Neural cell (in vitro differentiated cells): ENCODE results near the gene ACTG1. TPM values are rescaled to one million over a fixed set of nuclear protein-coding genes. Genes with fewer than 3 reads are reported as not detected.

ENCODE experiments used
- H2AFZ ChIP-seq: fragments of 200-600, 300-800 bp; sonication (generic), shearing (Covaris generic); 2 replicates; pipeline ENCODE4 v1.6.0; 2014; ENCODE audit warnings: low read depth, mild to moderate bottlenecking, antibody characterized with exemption, low read length, moderate library complexity
- H3F3A ChIP-seq: fragments of 200-600 bp; shearing (Covaris generic); 2 replicates; pipeline ENCODE4 v1.6.1; 2016; ENCODE audit warnings: mild to moderate bottlenecking, moderate library complexity, mixed read lengths, antibody characterized with exemption, low read length; ENCODE audit not compliant: insufficient read depth, poor library complexity, severe bottlenecking
- H3K27ac ChIP-seq: fragments of 200-600, 300-800 bp; sonication (generic), shearing (Covaris generic); 2 replicates; pipeline ENCODE4 v1.5.1; 2014; ENCODE audit warnings: mild to moderate bottlenecking, low read length, moderate library complexity
- H3K27me3 ChIP-seq: fragments of 300-800, 200-600 bp; sonication (generic), shearing (Covaris generic); 2 replicates; pipeline ENCODE4 v1.6.0; 2014; ENCODE audit warnings: mild to moderate bottlenecking, low read depth, low read length, moderate library complexity; ENCODE audit not compliant: insufficient read depth
- H3K36me3 ChIP-seq: fragments of 300-800, 200-600 bp; sonication (generic), shearing (Covaris generic); 2 replicates; pipeline ENCODE4 v1.5.1; 2014; ENCODE audit warnings: mild to moderate bottlenecking, antibody characterized with exemption, low read length, moderate library complexity; ENCODE audit not compliant: insufficient read depth
- H3K4me2 ChIP-seq: fragments of 300-800, 200-600 bp; sonication (generic), shearing (Covaris generic); 2 replicates; pipeline ENCODE4 v1.6.0; 2014; ENCODE audit warnings: mild to moderate bottlenecking, low read length
- H3K4me3 ChIP-seq: fragments of 300-800, 200-600 bp; sonication (generic), shearing (Covaris generic); 2 replicates; pipeline ENCODE4 v1.5.1; 2014; ENCODE audit warnings: mild to moderate bottlenecking, low read length, moderate library complexity
- H3K79me2 ChIP-seq: fragments of 200-600 bp; shearing (Covaris generic); replicated peaks from 2 replicates; pipeline ENCODE4 v1.6.0; 2014; ENCODE audit warnings: mild to moderate bottlenecking, low read length, moderate library complexity; ENCODE audit not compliant: insufficient read depth
- H3K9ac ChIP-seq: fragments of 300-800, 200-600 bp; sonication (generic), shearing (Covaris generic); 2 replicates; pipeline ENCODE4 v1.6.1; 2016; ENCODE audit warnings: mild to moderate bottlenecking, low read length, mixed read lengths
- H3K9me2 ChIP-seq: fragments of 200-600 bp; shearing (Covaris generic); 2 replicates; pipeline ENCODE4 v1.6.1; 2016; ENCODE audit warnings: mild to moderate bottlenecking, low read length, mixed read lengths; ENCODE audit not compliant: insufficient read depth
- H3K9me3 ChIP-seq: fragments of 200-600, 300-800 bp; sonication (generic), shearing (Covaris generic); 2 replicates; pipeline ENCODE4 v1.6.1; 2016; ENCODE audit warnings: mild to moderate bottlenecking, mixed run types, low read length, moderate library complexity, mixed read lengths
- H4K20me1 ChIP-seq: fragments of 200-600 bp; shearing (Covaris generic); 2 replicates; pipeline ENCODE4 v1.6.1; 2016; ENCODE audit warnings: mild to moderate bottlenecking, mixed run types; ENCODE audit not compliant: insufficient read depth
- CTCF ChIP-seq: fragments of 450-650 bp; IDR thresholded peaks from 2 replicates; pipeline ENCODE4 v1.5.1; 2014; ENCODE audit warnings: antibody characterized with exemption, mild to moderate bottlenecking, moderate library complexity; ENCODE audit not compliant: poor library complexity, severe bottlenecking
- EP300 ChIP-seq: fragments of 450-650 bp; conservative IDR thresholded peaks from 2 replicates; pipeline ENCODE4 v1.6.1; 2014; ENCODE audit warnings: antibody characterized with exemption, mild to moderate bottlenecking, moderate library complexity; ENCODE audit not compliant: poor library complexity, severe bottlenecking
- EZH2 ChIP-seq: fragments of 200-600, 300-800 bp; shearing (Covaris generic), sonication (generic); IDR thresholded peaks from 2 replicates; pipeline ENCODE4 v1.6.1; 2014; ENCODE audit warnings: antibody characterized with exemption, low read length, borderline replicate concordance, mild to moderate bottlenecking; ENCODE audit not compliant: insufficient read depth, poor library complexity, severe bottlenecking
- MXI1 ChIP-seq: fragments of 450-650 bp; conservative IDR thresholded peaks from 2 replicates; pipeline ENCODE4 v1.6.1; 2014; ENCODE audit warnings: antibody characterized with exemption, mild to moderate bottlenecking; ENCODE audit not compliant: poor library complexity, severe bottlenecking
- POLR2AphosphoS5 ChIP-seq: IDR thresholded peaks from 2 replicates; pipeline ENCODE4 v1.6.1; 2012
- RAD21 ChIP-seq: fragments of 450-650 bp; conservative IDR thresholded peaks from 2 replicates; pipeline ENCODE4 v1.6.1; 2014; ENCODE audit warnings: antibody characterized with exemption, mild to moderate bottlenecking, moderate library complexity
- REST ChIP-seq: IDR thresholded peaks from 2 replicates; pipeline ENCODE4 v1.6.1; 2012; ENCODE audit warnings: borderline replicate concordance
- SMC3 ChIP-seq: fragments of 450-650 bp; conservative IDR thresholded peaks from 2 replicates; pipeline ENCODE4 v1.6.1; 2014; ENCODE audit warnings: antibody characterized with exemption, mild to moderate bottlenecking, moderate library complexity; ENCODE audit not compliant: poor library complexity
- TAF1 ChIP-seq: IDR thresholded peaks from 2 replicates; pipeline ENCODE4 v1.6.1; 2012; ENCODE audit warnings: low read depth
- polyA plus RNA-seq: library from polyadenylated mRNA; depleted of rRNA; stranded (reverse); fragments of >200 nt; gene quantifications from 2 replicates; pipeline ENCODE4 v1.2.3, GENCODE V29; 2014

ACTG1 gene
- polyA plus RNA-seq, 1 donor from 2014 or later: 9,187 TPM

GRCh38 chr17:81526662-81527571, 14.3 kb upstream of the ACTG1 start:
- Histone ChIP-seq H3K27me3 (no peaks in the 10 kb centered on the region), H3K9me2 (no peaks in the 10 kb centered on the region), H3K36me3 (no peaks in the 10 kb centered on the region), H3K79me2 (no peaks in the 10 kb centered on the region), H3K9me3 (no peaks in the 10 kb centered on the region), H3K9ac (no peak overlapping the region), H3F3A (no peaks in the 10 kb centered on the region), H3K27ac (no peak overlapping the region), H4K20me1 (no peaks in the 10 kb centered on the region), H3K4me3 (no peak overlapping the region), H3K4me2 (no peak overlapping the region), H2AFZ (no peak overlapping the region)
- TF ChIP-seq TAF1: no peak
- no peak for TF ChIP-seq EZH2
- TF ChIP-seq REST: no peak
- TF ChIP-seq POLR2AphosphoS5: no peak
- no peak for TF ChIP-seq EP300
- no peak for TF ChIP-seq SMC3

- H3K4me2 ChIP-seq: no peak overlapping the region
- H3K36me3 ChIP-seq: no peaks in the 10 kb centered on the region
- peaks cover 12% of the 10 kb centered on the region for H3K27me3 ChIP-seq
- H3K4me3 ChIP-seq: no peak overlapping the region
- no peak overlapping the region for H2AFZ ChIP-seq
- no peaks in the 10 kb centered on the region for H3F3A ChIP-seq
- no peaks in the 10 kb centered on the region for H3K9me3 ChIP-seq
- no peaks in the 10 kb centered on the region for H4K20me1 ChIP-seq
- no peak overlapping the region for H3K27ac ChIP-seq
- no peak overlapping the region for H3K9ac ChIP-seq
- TF ChIP-seq CTCF: no peak
- TF ChIP-seq SMC3: no peak
- no peak for TF ChIP-seq MXI1
- TF ChIP-seq TAF1: no peak
- no peak for TF ChIP-seq EZH2
- TF ChIP-seq POLR2AphosphoS5: no peak
- TF ChIP-seq RAD21: no peak
- TF ChIP-seq REST: no peak
- H3K79me2 ChIP-seq: peaks cover 7% of the 10 kb centered on the region
- no peaks in the 10 kb centered on the region for H3K9me2 ChIP-seq
These were observed 12.2 kb upstream of the ACTG1 start for GRCh38 chr17:81524865-81525159.
